Measurements from ENCODE around the gene STYK1. TPM values are rescaled to one million over a fixed set of nuclear protein-coding genes. Genes with fewer than 3 reads are reported as not detected.

Gene STYK1
- total RNA-seq, 1 experiment from 2014 or later, result 9.9 TPM

Other genes with a start within 250 kb of the STYK1 start
- gene KLRC2, start 238.0 kb downstream of the STYK1 start, total RNA-seq (2014; rRNA removed; shearing (Covaris generic)), result not detected in 2 replicates
- not detected in 2 replicates for gene KLRC1, start 220.7 kb downstream of the STYK1 start, total RNA-seq (2014; rRNA removed; shearing (Covaris generic))
- gene EIF2S3B, start 168.2 kb downstream of the STYK1 start, total RNA-seq (2014; rRNA removed; shearing (Covaris generic)), result 17.1 and 27.3 TPM in 2 replicates
- gene MAGOHB, start 60.4 kb downstream of the STYK1 start, total RNA-seq (2014; rRNA removed; shearing (Covaris generic)), result 28.6 and 35.9 TPM in 2 replicates
- 28.7 and 33.7 TPM in 2 replicates for gene YBX3, start 49.3 kb upstream of the STYK1 start, total RNA-seq (2014; rRNA removed; shearing (Covaris generic))
- not detected in 2 replicates for gene TAS2R7, start 128.6 kb upstream of the STYK1 start, total RNA-seq (2014; rRNA removed; shearing (Covaris generic))
- not detected in 2 replicates for gene TAS2R8, start 133.2 kb upstream of the STYK1 start, total RNA-seq (2014; rRNA removed; shearing (Covaris generic))
- not detected in 2 replicates for gene TAS2R9, start 136.1 kb upstream of the STYK1 start, total RNA-seq (2014; rRNA removed; shearing (Covaris generic))
- gene TAS2R10, start 152.3 kb upstream of the STYK1 start, total RNA-seq (2014; rRNA removed; shearing (Covaris generic)), result not detected in 2 replicates
- 0.28 TPM in 1 of 2 replicates, not detected in the other for gene PRR4, start 175.4 kb upstream of the STYK1 start, total RNA-seq (2014; rRNA removed; shearing (Covaris generic))
- 0.57 and 9.3 TPM in 2 replicates for gene PRH1, start 210.2 kb upstream of the STYK1 start, total RNA-seq (2014; rRNA removed; shearing (Covaris generic))
- 0.36 TPM in 1 of 2 replicates, not detected in the other for gene TAS2R13, start 235.5 kb upstream of the STYK1 start, total RNA-seq (2014; rRNA removed; shearing (Covaris generic))